Caco-2 (cell line): ENCODE results near the gene SLC30A3. TPM values are rescaled to one million over a fixed set of nuclear protein-coding genes. Genes with fewer than 3 reads are reported as not detected.
"Not testable (repeated sequence)": the region's sequence is repeated elsewhere in the genome, so short reads cannot be mapped to it uniquely, and the experiment has no call there.

Experiments
- BruUV-seq: library from RNA; stranded (reverse); fragments of 400-500 nt; replicated peaks from 2 replicates; lab custom pipeline; 2021; lab: Mats Ljungman, UMichigan
- CTCF ChIA-PET: fragments of 300-600 bp; sonication (Branson Sonifier 250); formaldehyde crosslinking; loops from one replicate; lab custom pipeline; 2022; ENCODE audit warnings: antibody characterized with exemption; lab: Charles Lee
- POLR2A ChIA-PET: fragments of 300-600 bp; sonication (Branson Sonifier 250); formaldehyde crosslinking; loops from one replicate; lab custom pipeline; 2022; ENCODE audit warnings: antibody characterized with exemption; lab: Charles Lee
- DNase-seq, 2 experiments: peaks; one replicate each; pipeline versions ENCODE4 v3.0.0 to v3.0.0-alpha.2; 2020 to 2022
- H3K27me3 ChIP-seq: replicated peaks from 2 replicates; pipeline ENCODE4 v1.6.0; 2011; ENCODE audit warnings: low read length; ENCODE audit not compliant: control insufficient read depth, insufficient read depth
- H3K36me3 ChIP-seq: 2 replicates; pipeline ENCODE4 v1.5.1; 2011; ENCODE audit warnings: low read length; ENCODE audit not compliant: control insufficient read depth, insufficient read depth
- H3K4me1 ChIP-seq: fragments of 250-450 bp; sonication (Bioruptor Pico); 2 replicates; pipeline ENCODE4 v1.5.1; 2020; ENCODE audit warnings: mild to moderate bottlenecking
- H3K4me3 ChIP-seq: 2 replicates; pipeline ENCODE4 v1.5.1; 2011; ENCODE audit warnings: low read depth, mild to moderate bottlenecking, control low read depth, low read length
- H3K9me3 ChIP-seq: fragments of 250-450 bp; sonication (Bioruptor Pico); 2 replicates; pipeline ENCODE4 v1.5.1; 2020; ENCODE audit warnings: mild to moderate bottlenecking, moderate library complexity
- H3K27ac Mint-ChIP-seq: one replicate; pipeline ENCODE4 v1.8.0; 2022; ENCODE audit warnings: mixed read lengths; ENCODE audit not compliant: unreplicated experiment
- H3K27me3 Mint-ChIP-seq: one replicate; pipeline ENCODE4 v1.8.0; 2022; ENCODE audit warnings: mixed read lengths; ENCODE audit not compliant: insufficient read depth, unreplicated experiment
- H3K36me3 Mint-ChIP-seq: one replicate; pipeline ENCODE4 v1.8.0; 2022; ENCODE audit warnings: mild to moderate bottlenecking, mixed read lengths; ENCODE audit not compliant: insufficient read depth, unreplicated experiment
- H3K4me1 Mint-ChIP-seq: one replicate; pipeline ENCODE4 v1.8.0; 2022; ENCODE audit warnings: low read depth, mixed read lengths; ENCODE audit not compliant: unreplicated experiment
- H3K4me3 Mint-ChIP-seq: one replicate; pipeline ENCODE4 v1.8.0; 2022; ENCODE audit warnings: mild to moderate bottlenecking, moderate library complexity, mixed read lengths; ENCODE audit not compliant: unreplicated experiment
- H3K9me3 Mint-ChIP-seq: one replicate; pipeline ENCODE4 v1.8.0; 2022; ENCODE audit warnings: mixed read lengths; ENCODE audit not compliant: unreplicated experiment
- intact Hi-C: fragments of 100-400 bp; cut with micrococcal nuclease; formaldehyde crosslinking; loops from one replicate; pipeline ENCODE4 v1.10.0; 2022; ENCODE audit not compliant: unreplicated experiment
- total RNA-seq: library from RNA; stranded (reverse); gene quantifications from 2 replicates; pipeline ENCODE4 v1.2.3, GENCODE V29; 2022
- TF ChIP-seq, protein P1 (sequence below), 2 experiments: fragments of 200-600 bp in 1 of 2; IDR thresholded peaks; 1 replicate in 1 of 2; 2 replicates in 1 of 2; pipeline versions ENCODE4 v1.5.1 to v1.8.0; 2011 to 2022; ENCODE audit warnings: antibody characterized with exemption in 1 of 2, control low read depth in 1 of 2, inconsistent platforms in 1 of 2, low read depth in 1 of 2, low read length in 1 of 2, mild to moderate bottlenecking in 1 of 2, moderate library complexity in 1 of 2; ENCODE audit not compliant: insufficient read depth in 1 of 2, severe bottlenecking in 1 of 2, unreplicated experiment in 1 of 2

Gene SLC30A3
- total RNA-seq, 1 experiment from 2014 or later: 4.3 TPM

DNA sequence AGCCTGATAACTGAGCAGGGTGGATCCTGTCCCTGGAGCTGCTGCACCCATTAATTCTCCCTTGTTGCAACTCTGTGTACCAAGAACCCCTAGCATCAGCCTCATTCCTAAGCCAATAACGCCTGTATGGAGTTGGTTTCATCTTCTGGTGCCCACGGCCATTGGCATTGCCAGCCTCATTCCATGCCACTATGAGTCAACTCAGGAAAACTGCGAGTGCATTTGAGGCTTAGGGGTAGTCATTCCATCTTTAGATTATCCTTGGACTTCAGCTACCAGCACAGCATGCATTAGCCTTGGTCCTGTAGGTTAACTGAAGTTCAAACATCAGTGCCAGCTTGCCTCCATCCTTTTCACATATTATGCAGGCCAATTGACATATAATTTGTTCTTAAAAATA, 18.0 kb upstream of the SLC30A3 start:
- Histone ChIP-seq H3K36me3 (no peaks in the 10 kb centered on the region), H3K9me3 (no peaks in the 10 kb centered on the region), H3K27me3 (no peaks in the 10 kb centered on the region), H3K4me1 (peaks cover 7% of the 10 kb centered on the region), H3K4me3 (no peak overlapping the region)
- POLR2A ChIA-PET: no interaction called here
- H3K36me3 Mint-ChIP-seq: no peaks in the 10 kb centered on the region
- TF ChIP-seq, protein P1, sequence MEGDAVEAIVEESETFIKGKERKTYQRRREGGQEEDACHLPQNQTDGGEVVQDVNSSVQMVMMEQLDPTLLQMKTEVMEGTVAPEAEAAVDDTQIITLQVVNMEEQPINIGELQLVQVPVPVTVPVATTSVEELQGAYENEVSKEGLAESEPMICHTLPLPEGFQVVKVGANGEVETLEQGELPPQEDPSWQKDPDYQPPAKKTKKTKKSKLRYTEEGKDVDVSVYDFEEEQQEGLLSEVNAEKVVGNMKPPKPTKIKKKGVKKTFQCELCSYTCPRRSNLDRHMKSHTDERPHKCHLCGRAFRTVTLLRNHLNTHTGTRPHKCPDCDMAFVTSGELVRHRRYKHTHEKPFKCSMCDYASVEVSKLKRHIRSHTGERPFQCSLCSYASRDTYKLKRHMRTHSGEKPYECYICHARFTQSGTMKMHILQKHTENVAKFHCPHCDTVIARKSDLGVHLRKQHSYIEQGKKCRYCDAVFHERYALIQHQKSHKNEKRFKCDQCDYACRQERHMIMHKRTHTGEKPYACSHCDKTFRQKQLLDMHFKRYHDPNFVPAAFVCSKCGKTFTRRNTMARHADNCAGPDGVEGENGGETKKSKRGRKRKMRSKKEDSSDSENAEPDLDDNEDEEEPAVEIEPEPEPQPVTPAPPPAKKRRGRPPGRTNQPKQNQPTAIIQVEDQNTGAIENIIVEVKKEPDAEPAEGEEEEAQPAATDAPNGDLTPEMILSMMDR (IDR thresholded peaks at IDR 0.05; ENCODE audit: insufficient read depth in 1 of 2, low read depth in 1 of 2, low read length in 1 of 2, severe bottlenecking in 1 of 2, unreplicated experiment in 1 of 2): no peak
- H3K27ac Mint-ChIP-seq: no peak overlapping the region
- BruUV-seq: no TSS peak
- no peak overlapping the region for H3K4me3 Mint-ChIP-seq
- H3K27me3 Mint-ChIP-seq: no peaks in the 10 kb centered on the region
- intact Hi-C loops: loop anchor here (1.0 to 10.0 kb wide), 4 partner anchors 16 to 186 kb away; no protein-coding TSS in a partner anchor
- no peak for DNase-seq
- CTCF ChIA-PET: interaction anchor here (0.7 to 2.8 kb wide), 4 partner anchors 12 to 319 kb away, joined by 3 to 40 read pairs (median 22); no protein-coding TSS in a partner anchor
- H3K9me3 Mint-ChIP-seq: no peaks in the 10 kb centered on the region
- peaks cover 24% of the 10 kb centered on the region for H3K4me1 Mint-ChIP-seq

DNA sequence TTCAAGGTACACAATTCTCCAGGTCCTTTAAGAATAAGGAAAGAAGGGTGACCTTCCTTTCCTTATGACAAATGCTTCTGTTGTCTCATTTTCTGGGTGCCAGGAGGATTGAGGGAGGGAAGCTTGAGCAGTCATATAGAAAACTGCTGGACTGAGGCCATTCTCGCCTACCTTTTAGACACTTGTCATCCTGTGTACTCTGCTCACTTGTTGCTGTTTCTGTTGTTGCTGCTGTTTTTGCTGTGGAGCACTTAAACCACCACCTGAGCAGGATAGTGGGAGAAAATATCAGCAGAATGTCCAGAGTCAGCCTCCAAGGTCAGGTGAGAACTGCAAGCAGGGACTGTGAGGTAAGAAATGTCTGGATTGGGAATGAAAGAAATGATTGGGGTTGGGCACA, 15.2 kb upstream of the SLC30A3 start:
- no peaks in the 10 kb centered on the region for H3K27me3 Mint-ChIP-seq
- Histone ChIP-seq H3K27me3 (no peaks in the 10 kb centered on the region), H3K36me3 (no peaks in the 10 kb centered on the region), H3K9me3 (no peaks in the 10 kb centered on the region), H3K4me3 (no peak overlapping the region), H3K4me1 (peaks cover 3% of the 10 kb centered on the region)
- no TSS peak for BruUV-seq
- POLR2A ChIA-PET: no interaction called here
- CTCF ChIA-PET: interaction anchor here (2.8 kb wide), 1 partner anchor 25 kb away, joined by 40 read pairs; no protein-coding TSS in a partner anchor
- H3K36me3 Mint-ChIP-seq: no peaks in the 10 kb centered on the region
- intact Hi-C loops: no loop called here
- no peaks in the 10 kb centered on the region for H3K9me3 Mint-ChIP-seq
- H3K4me1 Mint-ChIP-seq: peaks cover 20% of the 10 kb centered on the region
- H3K27ac Mint-ChIP-seq: no peak overlapping the region
- no peak overlapping the region for H3K4me3 Mint-ChIP-seq
- TF ChIP-seq, protein P1 (IDR thresholded peaks at IDR 0.05; ENCODE audit: insufficient read depth in 1 of 2, low read depth in 1 of 2, low read length in 1 of 2, severe bottlenecking in 1 of 2, unreplicated experiment in 1 of 2): no peak
- no peak for DNase-seq

DNA sequence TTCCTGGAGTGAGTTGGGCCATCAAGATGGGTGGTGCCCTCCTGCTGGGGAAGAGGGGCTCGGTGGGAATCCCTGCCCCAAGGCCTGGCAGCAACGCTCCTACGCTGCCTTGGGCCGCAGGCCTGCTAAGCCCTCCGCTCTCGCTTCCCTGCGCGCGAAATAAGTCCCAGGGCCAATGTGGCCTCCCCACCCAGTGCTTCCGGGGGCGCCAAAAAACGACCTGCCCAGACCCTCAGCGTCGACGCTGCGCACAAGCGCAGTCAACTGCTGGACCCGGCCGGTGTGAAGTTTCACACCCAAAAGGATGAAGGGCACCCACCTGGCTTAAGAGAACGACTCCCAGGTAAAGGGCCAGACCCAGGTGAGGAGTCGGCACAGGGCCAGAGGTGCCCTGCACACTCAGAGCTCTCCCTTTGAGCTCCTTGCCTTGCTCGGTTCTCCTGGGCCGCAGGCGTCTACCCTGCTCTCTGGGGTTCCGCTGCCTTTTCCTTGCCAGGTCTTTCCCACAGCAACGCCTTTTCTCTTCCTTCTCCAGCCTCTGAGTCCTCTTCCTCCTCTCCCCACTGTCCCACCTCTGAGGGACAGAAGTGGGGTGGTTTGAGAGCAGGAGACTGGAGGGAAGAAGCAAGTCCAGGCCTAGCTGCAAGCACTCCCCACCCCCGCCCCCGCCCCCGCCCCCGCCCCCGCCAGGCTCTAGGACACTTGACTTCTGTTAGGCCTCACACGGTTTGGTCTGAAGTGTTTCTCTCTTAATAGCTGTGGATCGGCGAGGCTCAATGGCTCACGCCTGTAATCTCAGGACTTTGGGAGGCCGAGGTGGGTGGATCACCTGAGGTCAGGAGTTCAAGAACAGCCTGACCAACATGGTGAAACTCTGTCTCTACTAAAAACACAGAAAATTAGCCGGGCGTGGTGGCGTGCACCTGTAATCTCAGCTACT, 12.6 kb upstream of the SLC30A3 start, which contains the start of gene DNAJC5G:
TSS of gene DNAJC5G (plus strand) at position 223 of the 940 bp plus-strand sequence. CDS start 1,296 bp downstream, outside the sequence.
- DNase-seq: no peak
- TF ChIP-seq, protein P1 (IDR thresholded peaks at IDR 0.05; ENCODE audit: insufficient read depth in 1 of 2, low read depth in 1 of 2, low read length in 1 of 2, severe bottlenecking in 1 of 2, unreplicated experiment in 1 of 2): no peak
- Histone ChIP-seq H3K4me3 (no peak within 1 kb of the TSS), H3K36me3 (no peaks in the 10 kb centered on the region), H3K4me1 (no peaks in the 10 kb centered on the region), H3K9me3 (no peaks in the 10 kb centered on the region), H3K27me3 (no peaks in the 10 kb centered on the region)
- BruUV-seq: no TSS peak
- CTCF ChIA-PET: interaction anchor here (0.7 to 1.7 kb wide), 2 partner anchors 11 to 12 kb away, joined by 3 to 6 read pairs; no protein-coding TSS in a partner anchor
- POLR2A ChIA-PET: no interaction called here
- Mint-ChIP-seq H3K27ac (no peak within 1 kb of the TSS), H3K27me3 (no peaks in the 10 kb centered on the region), H3K9me3 (no peaks in the 10 kb centered on the region), H3K36me3 (no peaks in the 10 kb centered on the region), H3K4me3 (no peak within 1 kb of the TSS), H3K4me1 (peaks cover 9% of the 10 kb centered on the region)
- intact Hi-C loops: no loop called here

DNA sequence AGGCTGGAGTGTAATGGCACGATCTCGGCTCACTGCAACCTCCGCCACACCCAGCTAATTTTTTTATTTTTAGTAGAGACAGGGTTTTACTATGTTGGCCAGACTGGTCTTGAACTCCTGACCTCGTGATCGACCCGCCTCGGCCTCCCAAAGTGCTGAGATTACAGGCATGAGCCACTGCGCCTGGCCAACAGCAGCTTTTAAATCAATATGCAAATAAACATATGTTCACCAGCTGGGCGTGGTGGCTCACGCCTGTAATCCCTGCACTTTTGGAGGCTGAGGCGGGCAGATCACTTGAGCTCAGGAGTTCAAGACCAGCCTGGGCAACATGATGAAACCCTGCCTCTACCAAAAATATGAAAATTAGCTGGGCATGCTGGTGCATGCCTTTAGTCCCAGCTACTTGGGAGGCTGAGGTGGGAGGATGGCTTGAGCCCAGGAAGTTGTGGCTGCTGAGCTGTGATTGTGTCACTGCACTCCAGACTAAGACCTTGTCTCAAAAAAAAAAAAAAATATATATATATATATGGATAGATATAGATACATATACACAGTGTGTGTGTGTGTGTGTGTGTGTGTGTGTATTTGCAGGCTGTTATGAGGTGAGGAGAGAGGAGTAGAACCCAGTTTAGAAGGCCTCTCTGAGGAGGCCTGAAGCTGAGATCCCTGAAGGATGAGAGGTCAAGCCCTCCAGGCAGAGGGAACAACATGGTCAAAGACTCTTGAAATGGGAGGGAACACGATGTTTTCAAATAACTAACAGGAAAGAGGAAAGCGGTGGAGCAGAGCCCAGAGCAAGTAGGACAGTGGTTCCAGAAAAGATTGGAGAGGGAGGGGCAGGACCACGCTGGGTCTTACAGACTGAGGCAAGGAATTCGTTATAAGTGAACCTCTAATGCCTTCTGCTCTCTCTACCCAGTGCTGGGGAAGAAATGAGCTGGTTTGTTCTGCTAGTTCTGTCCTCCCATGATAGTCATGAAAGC, 10.0 kb upstream of the SLC30A3 start:
- not testable (repeated sequence) for H3K27me3 Mint-ChIP-seq, H3K4me3 ChIP-seq

More for the DNA sequence above, 10.0 kb upstream of the SLC30A3 start:
- H3K36me3 Mint-ChIP-seq, H3K36me3 ChIP-seq, intact Hi-C loops, H3K4me1 Mint-ChIP-seq, H3K27ac Mint-ChIP-seq, H3K9me3 ChIP-seq, BruUV-seq, H3K9me3 Mint-ChIP-seq, POLR2A ChIA-PET, DNase-seq, H3K27me3 ChIP-seq, H3K4me1 ChIP-seq, H3K4me3 Mint-ChIP-seq: not testable (repeated sequence)
- CTCF ChIA-PET: interaction anchor here (1.1 to 2.6 kb wide), 4 partner anchors 8 to 30 kb away, joined by 3 to 7 read pairs (median 4); partner anchors contain the start of gene TRIM54
